HS-27A (cell line): ENCODE data around the gene PID1.

Experiments used
- DNase-seq: peaks from one replicate; pipeline ENCODE4 v3.0.0-alpha.2; 2012; ENCODE audit warnings: low read depth, missing footprints

Gene PID1

GRCh38 chr2:229071292-229071976 is 199.7 kb downstream of the PID1 start:
- DNase-seq, result no peak

GRCh38 chr2:229066121-229066715 is 204.9 kb downstream of the PID1 start:
- DNase-seq, result no peak

GRCh38 chr2:229064749-229065148 is 206.3 kb downstream of the PID1 start:
- DNase-seq, result no peak

GRCh38 chr2:229060147-229060546 is 210.9 kb downstream of the PID1 start:
- no peak for DNase-seq

- no peak for DNase-seq
These were observed 211.6 kb downstream of the PID1 start for GRCh38 chr2:229059331-229060033.

GRCh38 chr2:229057976-229058553 is 213.0 kb downstream of the PID1 start:
- DNase-seq, result no peak

- DNase-seq, result no peak
These were observed 216.8 kb downstream of the PID1 start for GRCh38 chr2:229054311-229054710.

GRCh38 chr2:229051798-229052197 is 219.3 kb downstream of the PID1 start:
- DNase-seq, result no peak

GRCh38 chr2:229050133-229050532 is 221.0 kb downstream of the PID1 start:
- no peak for DNase-seq

- no peak for DNase-seq
These were observed 223.0 kb downstream of the PID1 start for GRCh38 chr2:229048134-229048533.

GRCh38 chr2:229045671-229046070 is 225.4 kb downstream of the PID1 start:
- DNase-seq, result no peak

GRCh38 chr2:229044581-229044980 is 226.5 kb downstream of the PID1 start:
- DNase-seq, result no peak

- no peak for DNase-seq
These were observed 227.4 kb downstream of the PID1 start for GRCh38 chr2:229043681-229044080.

GRCh38 chr2:229042349-229042748 is 228.7 kb downstream of the PID1 start:
- no peak for DNase-seq

- DNase-seq, result no peak
These were observed 229.4 kb downstream of the PID1 start for GRCh38 chr2:229041691-229042090.

- DNase-seq, result no peak
These were observed 233.5 kb downstream of the PID1 start for GRCh38 chr2:229037621-229038020.

- no peak for DNase-seq
These were observed 237.3 kb downstream of the PID1 start for GRCh38 chr2:229033816-229034215.

GRCh38 chr2:229032608-229033234 is 238.4 kb downstream of the PID1 start:
- no peak for DNase-seq

GRCh38 chr2:229027353-229028105 is 243.6 kb downstream of the PID1 start:
- DNase-seq, result no peak

GRCh38 chr2:229025653-229026052 is 245.4 kb downstream of the PID1 start:
- DNase-seq, result no peak

GRCh38 chr2:229022652-229023051 is 248.4 kb downstream of the PID1 start:
- DNase-seq, result no peak

- no peak for DNase-seq
These were observed 249.0 kb downstream of the PID1 start for GRCh38 chr2:229022071-229022470.
